HG02623 (cell line): ENCODE results near the gene SLC38A2.
A peak's percentile ranks its signal among the peaks of the same experiment; 100 is the strongest.

ENCODE experiments used
- ATAC-seq: cut with Tn5 transposase; IDR thresholded peaks from one replicate; pipeline ENCODE4 v1.9.1; 2021; ENCODE audit warnings: moderate library complexity; ENCODE audit not compliant: unreplicated experiment

Gene SLC38A2

GRCh38 chr12:46376579-46376978, 4.0 kb upstream of the SLC38A2 start:
- ATAC-seq = no peak

GRCh38 chr12:46374711-46375110, 2.1 kb upstream of the SLC38A2 start:
- no peak for ATAC-seq

- no peak for ATAC-seq
These were observed 1.7 kb upstream of the SLC38A2 start for GRCh38 chr12:46374310-46374709.

GRCh38 chr12:46373301-46374296, 1.0 kb upstream of the SLC38A2 start:
- ATAC-seq = no peak

- peak; percentile 15 for ATAC-seq
These were observed 642 bp downstream of the SLC38A2 start for GRCh38 chr12:46371718-46372543.

- ATAC-seq = peak; percentile 43
These were observed 1.5 kb downstream of the SLC38A2 start for GRCh38 chr12:46370792-46371717.

GRCh38 chr12:46370380-46370734, 2.2 kb downstream of the SLC38A2 start:
- ATAC-seq = no peak

GRCh38 chr12:46369474-46370379, 2.8 kb downstream of the SLC38A2 start:
- ATAC-seq = no peak

- no peak for ATAC-seq
These were observed 3.5 kb downstream of the SLC38A2 start for GRCh38 chr12:46369095-46369473.

- no peak for ATAC-seq
These were observed 3.9 kb downstream of the SLC38A2 start for GRCh38 chr12:46368684-46369083.

GRCh38 chr12:46368138-46368537, 4.4 kb downstream of the SLC38A2 start:
- ATAC-seq = no peak

GRCh38 chr12:46367351-46368029, 5.1 kb downstream of the SLC38A2 start:
- ATAC-seq = no peak

- no peak for ATAC-seq
These were observed 5.8 kb downstream of the SLC38A2 start for GRCh38 chr12:46366771-46367170.

GRCh38 chr12:46365951-46366379, 6.6 kb downstream of the SLC38A2 start:
- no peak for ATAC-seq

GRCh38 chr12:46364777-46365580, 7.6 kb downstream of the SLC38A2 start:
- no peak for ATAC-seq

- no peak for ATAC-seq
These were observed 8.3 kb downstream of the SLC38A2 start for GRCh38 chr12:46364300-46364696.

- ATAC-seq = no peak
These were observed 8.8 kb downstream of the SLC38A2 start for GRCh38 chr12:46363582-46364299.
